Endometrial microvascular endothelial cells (primary cell): ENCODE results near the gene S1PR4. TPM values are rescaled to one million over a fixed set of nuclear protein-coding genes. Genes with fewer than 3 reads are reported as not detected.
"Not testable (repeated sequence)": the region's sequence is repeated elsewhere in the genome, so short reads cannot be mapped to it uniquely, and the experiment has no call there.

Experiments used
- in situ Hi-C: cut with HindIII; loops from 2 replicates; pipeline ENCODE4 v1.10.0; 2017; ENCODE audit warnings: low sequenced_read_pairs, low pct_unique_long_range_greater_than_20kb; ENCODE audit errors: inconsistent ontology term
- total RNA-seq: library from RNA; depleted of rRNA; stranded (reverse); fragments of >200 nt; gene quantifications from one replicate; pipeline ENCODE4 v1.2.3, GENCODE V29; 2015; ENCODE audit errors: inconsistent ontology term

Gene S1PR4
- total RNA-seq, 1 donor from 2014 or later = 0.46 TPM

- in situ Hi-C loops = no loop called here
These were observed 27.7 kb upstream of the S1PR4 start for GRCh38 chr19:3150739-3151329.

GRCh38 chr19:3151563-3152418 is 26.8 kb upstream of the S1PR4 start:
- in situ Hi-C loops = no loop called here

GRCh38 chr19:3152419-3152780 is 26.2 kb upstream of the S1PR4 start:
- in situ Hi-C loops = no loop called here

GRCh38 chr19:3153286-3154230 is 25.0 kb upstream of the S1PR4 start:
- in situ Hi-C loops = no loop called here

GRCh38 chr19:3154447-3154846 is 24.1 kb upstream of the S1PR4 start:
- in situ Hi-C loops = not testable (repeated sequence)

GRCh38 chr19:3154957-3155736 is 23.4 kb upstream of the S1PR4 start:
- in situ Hi-C loops = no loop called here

- in situ Hi-C loops = no loop called here
These were observed 21.3 kb upstream of the S1PR4 start for GRCh38 chr19:3157096-3157845.

- in situ Hi-C loops = no loop called here
These were observed 19.0 kb upstream of the S1PR4 start for GRCh38 chr19:3159565-3159964.

GRCh38 chr19:3160219-3160618 is 18.4 kb upstream of the S1PR4 start:
- in situ Hi-C loops = no loop called here

GRCh38 chr19:3161453-3161852 is 17.1 kb upstream of the S1PR4 start:
- in situ Hi-C loops = no loop called here

- in situ Hi-C loops = no loop called here
These were observed 15.9 kb upstream of the S1PR4 start for GRCh38 chr19:3162418-3163229.

GRCh38 chr19:3163230-3163886 is 15.2 kb upstream of the S1PR4 start:
- in situ Hi-C loops = no loop called here

- in situ Hi-C loops = no loop called here
These were observed 14.6 kb upstream of the S1PR4 start for GRCh38 chr19:3163943-3164342.

GRCh38 chr19:3167533-3168272 is 10.9 kb upstream of the S1PR4 start:
- in situ Hi-C loops = no loop called here

GRCh38 chr19:3171894-3172672 is 6.5 kb upstream of the S1PR4 start:
- in situ Hi-C loops = no loop called here

- in situ Hi-C loops = not testable (repeated sequence)
These were observed 5.9 kb upstream of the S1PR4 start for GRCh38 chr19:3172673-3173000.
